GM21381 (cell line): ENCODE results near the gene MRPL12.
"Not testable (repeated sequence)": the region's sequence is repeated elsewhere in the genome, so short reads cannot be mapped to it uniquely, and the experiment has no call there.

Source experiments
- ATAC-seq: cut with Tn5 transposase; IDR thresholded peaks from one replicate; pipeline ENCODE4 v1.9.1; 2021; ENCODE audit warnings: mild to moderate bottlenecking, moderate library complexity; ENCODE audit not compliant: unreplicated experiment

MRPL12 gene

DNA sequence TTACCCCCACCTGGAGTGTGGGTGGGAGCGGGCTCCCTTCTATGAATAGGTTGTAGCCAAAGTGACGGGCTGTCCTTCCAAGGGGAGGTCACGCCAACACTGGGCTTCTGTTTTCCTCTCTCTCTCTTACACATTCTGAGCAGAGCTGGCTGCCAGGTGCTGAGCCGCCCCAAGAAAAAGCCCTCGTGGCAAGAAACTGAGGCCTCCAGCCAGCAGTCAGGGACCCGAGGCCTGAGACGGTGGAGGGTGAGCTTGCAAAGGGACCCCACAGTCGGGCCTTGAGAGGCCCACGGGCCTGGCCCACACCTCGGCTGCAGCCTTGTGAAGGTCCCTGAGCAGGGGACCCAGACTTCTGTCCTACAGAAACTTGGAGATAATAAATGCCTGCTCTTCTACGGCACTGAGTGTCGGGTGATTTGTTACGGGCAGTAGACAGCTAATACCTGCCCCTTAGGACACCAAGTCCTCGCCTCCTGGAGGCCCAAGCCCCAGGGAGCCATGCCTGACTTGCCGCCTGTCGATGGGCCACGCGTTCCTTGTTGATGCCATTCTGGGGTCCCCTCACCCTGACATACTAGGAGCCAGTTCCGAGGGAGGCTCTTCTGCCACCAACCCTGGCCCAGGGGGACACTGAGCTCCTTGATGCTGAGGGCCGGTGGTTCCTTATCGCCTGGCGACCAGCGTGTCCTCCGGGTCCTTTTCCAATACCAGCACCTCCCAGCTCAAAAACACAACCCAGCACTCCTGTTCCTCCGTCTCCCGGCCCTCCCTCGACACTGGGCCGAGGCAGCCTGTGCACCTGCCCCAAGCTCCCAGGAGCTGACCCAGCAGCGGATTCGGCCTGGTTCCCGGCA is 35.0 kb downstream of the MRPL12 start:
- no peak for ATAC-seq

DNA sequence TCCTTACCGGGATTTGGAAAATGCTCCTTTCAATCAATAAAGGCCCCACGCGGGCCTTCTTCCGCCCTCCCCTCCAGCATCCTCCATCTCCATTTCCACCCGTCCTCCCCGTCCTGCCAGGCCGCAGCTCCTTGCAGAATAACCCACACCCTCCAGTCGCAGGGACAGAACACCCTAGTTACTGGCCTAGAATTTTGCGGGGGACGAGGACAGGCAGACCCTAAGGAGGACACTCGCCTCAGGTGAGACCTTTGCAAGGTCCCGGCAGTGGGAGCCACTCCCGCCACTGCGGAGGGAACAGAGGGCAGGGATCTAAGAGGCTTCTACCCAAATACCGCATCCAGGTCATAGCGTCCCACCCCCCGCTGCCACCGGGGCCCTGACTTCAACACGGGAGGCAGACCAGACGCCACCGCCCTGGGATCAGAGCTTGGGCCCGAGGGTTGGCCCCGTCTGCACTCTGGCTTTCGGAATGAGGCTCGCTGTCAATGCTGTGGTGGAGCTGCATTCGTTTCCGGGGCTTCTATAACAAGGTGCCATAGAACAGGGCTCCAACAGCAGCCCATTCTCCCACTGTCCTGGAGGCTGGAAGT is 35.7 kb downstream of the MRPL12 start:
- ATAC-seq = no peak

DNA sequence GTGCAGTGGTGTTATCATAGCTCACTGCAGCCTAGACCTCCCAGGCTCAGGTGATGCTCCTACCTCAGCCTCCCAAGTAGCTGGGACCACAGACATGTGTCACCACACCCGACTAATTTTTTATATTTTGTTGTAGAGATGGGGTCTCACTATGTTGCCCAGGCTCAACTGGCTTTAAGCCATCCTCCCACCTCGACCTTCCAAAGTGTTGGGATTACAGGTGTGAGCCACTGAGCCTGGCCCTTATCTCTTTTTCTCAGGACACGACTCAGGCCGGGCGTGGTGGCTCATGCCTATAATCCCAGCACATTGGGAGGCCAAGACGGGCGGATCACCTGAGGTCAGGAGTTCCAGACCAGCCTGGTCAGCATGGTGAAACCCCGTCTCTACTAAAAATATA is 36.4 kb downstream of the MRPL12 start:
- not testable (repeated sequence) for ATAC-seq

DNA sequence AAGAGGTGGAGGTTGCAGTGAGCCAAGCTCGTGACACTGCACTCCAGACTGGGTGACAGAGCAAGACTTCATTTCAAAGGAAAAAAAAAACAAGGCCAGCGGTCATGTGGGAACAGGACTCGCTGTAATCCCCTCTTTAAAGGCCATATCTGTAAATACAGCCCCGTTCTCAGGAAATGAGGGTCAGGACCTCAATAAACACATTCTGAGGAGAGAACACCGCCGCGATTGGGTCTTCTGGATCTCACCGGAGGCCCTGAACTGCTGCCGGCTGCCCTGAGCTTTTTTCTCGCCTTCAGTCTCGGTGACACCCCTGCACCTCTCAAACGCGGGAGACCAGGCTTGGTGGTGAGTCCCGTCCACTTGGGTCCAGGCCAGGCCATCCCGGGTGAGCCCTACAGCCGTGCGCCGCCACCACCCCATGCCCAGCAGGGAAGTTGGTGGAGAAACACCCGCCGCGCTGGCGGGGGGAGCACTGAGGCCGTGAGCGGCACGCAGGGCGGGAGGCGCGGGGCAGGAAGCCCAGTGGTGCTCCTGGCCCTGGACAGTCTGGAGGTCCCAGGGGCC is 37.3 kb downstream of the MRPL12 start:
- ATAC-seq = no peak

DNA sequence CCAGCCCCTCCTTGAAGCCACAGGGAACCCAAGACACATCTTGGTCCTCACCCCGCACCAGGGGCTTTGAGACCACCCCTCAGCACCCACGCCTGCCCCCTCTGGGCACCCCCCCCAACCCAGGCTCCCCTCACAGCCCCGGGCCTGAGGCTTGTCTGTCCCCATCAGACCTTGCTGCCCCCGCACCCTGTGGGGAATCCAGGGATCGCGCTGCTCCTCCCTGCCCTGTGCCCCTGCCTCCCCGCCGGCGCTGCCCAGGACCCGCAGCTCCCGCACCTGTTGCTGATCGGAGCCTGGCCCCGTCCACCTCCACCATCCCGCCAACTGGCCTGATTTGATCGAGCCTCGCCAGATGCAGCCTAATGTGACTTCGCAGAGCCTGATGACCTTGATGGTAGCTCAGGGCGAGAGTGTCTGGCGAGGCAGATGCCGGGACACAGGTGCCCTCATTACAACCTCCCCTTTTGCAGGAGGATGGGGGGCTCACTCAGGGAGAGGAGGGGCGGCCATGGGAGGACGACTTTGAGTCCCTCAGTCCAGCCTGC is 38.0 kb downstream of the MRPL12 start:
- ATAC-seq = no peak

DNA sequence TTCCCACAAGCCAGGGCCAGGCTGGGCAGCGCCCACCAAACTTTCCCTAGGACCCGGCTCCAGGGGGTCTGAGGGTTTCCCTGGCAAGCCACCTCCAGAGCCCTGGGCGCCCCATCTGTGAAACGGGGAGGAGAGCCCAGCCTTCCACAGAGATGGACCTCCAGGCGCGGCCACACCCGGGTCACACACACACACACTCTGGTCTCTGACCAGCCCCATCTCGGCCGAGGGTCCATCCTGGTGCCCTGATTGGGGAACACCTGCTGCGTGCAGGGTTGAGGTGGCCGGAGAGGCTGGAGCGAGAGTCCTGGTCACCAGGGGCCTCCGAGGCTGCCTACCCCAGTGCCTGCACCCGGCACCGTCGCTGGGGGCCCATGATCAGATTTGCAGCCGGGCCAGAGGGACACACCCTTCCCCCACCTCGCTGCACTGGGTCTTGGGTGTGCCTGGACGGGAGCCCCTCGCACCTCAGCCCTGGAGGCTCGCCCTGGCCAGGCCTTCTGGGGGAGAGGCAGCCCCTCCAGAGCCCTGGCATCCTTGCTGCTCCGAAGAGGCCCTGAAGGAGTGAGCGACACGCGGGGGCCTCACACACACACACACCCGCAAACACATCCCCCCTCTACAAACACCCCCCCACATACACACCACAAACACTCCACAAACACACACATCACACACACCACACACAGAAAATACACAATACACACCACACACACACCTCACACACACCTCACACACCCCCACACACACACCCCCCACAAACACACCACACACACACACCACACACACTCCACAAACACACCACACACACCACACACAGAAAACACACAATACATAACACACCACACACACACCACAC is 38.7 kb downstream of the MRPL12 start:
- ATAC-seq = no peak
